Tibial nerve (tissue), 4 donors: ENCODE measurements around the gene SWSAP1. TPM values are rescaled to one million over a fixed set of nuclear protein-coding genes. Genes with fewer than 3 reads are reported as not detected.
"Not testable (repeated sequence)": the region's sequence is repeated elsewhere in the genome, so short reads cannot be mapped to it uniquely, and the experiment has no call there.

Experiments used
- DNase-seq, 2 donors: peaks; one replicate each; pipeline ENCODE4 v3.0.0-alpha.2; 2019; ENCODE audit warnings: low spot score in 2 of 2
- H3K27ac ChIP-seq, 4 donors: fragments of 200-600 bp; sonication (generic) in 3 of 4; one replicate each; pipeline ENCODE4 v1.5.1; 2017 to 2019; ENCODE audit warnings: mild to moderate bottlenecking in 1 of 4
- H3K27me3 ChIP-seq, 2 donors: fragments of 200-600 bp; sonication (generic) in 1 of 2; one replicate each; pipeline versions ENCODE4 v1.5.1 to v1.6.0; 2017 to 2019
- H3K36me3 ChIP-seq, 3 donors: fragments of 200-600 bp; sonication (generic); one replicate each; pipeline ENCODE4 v1.5.1; 2018 to 2019
- H3K4me1 ChIP-seq, 4 donors: fragments of 200-600 bp; sonication (generic) in 3 of 4; one replicate each; pipeline ENCODE4 v1.5.1; 2017 to 2019
- H3K4me3 ChIP-seq, 4 donors: fragments of 200-600 bp; sonication (generic) in 3 of 4; one replicate each; pipeline ENCODE4 v1.5.1; 2017 to 2019; ENCODE audit warnings: mild to moderate bottlenecking in 1 of 4, moderate library complexity in 1 of 4
- H3K9me3 ChIP-seq, 4 donors: fragments of 200-600 bp; sonication (generic) in 3 of 4; one replicate each; pipeline ENCODE4 v1.5.1; 2017 to 2019
- EP300 ChIP-seq, 2 donors: sonication (generic); formaldehyde crosslinking; IDR thresholded peaks; one replicate each; pipeline ENCODE4 v1.6.1; 2017; ENCODE audit warnings: antibody characterized with exemption in 2 of 2, mild to moderate bottlenecking in 1 of 2
- POLR2A ChIP-seq, 2 donors: fragments of 450-650 bp; IDR thresholded peaks; one replicate each; pipeline ENCODE4 v1.6.1; 2017; ENCODE audit warnings: antibody characterized with exemption in 2 of 2, mild to moderate bottlenecking in 2 of 2, moderate library complexity in 2 of 2
- WGBS, 2 donors: methylation state at CpG; one replicate each; pipeline ENCODE4 v1.1.5; 2018; 5-methylcytosine and 5-hydroxymethylcytosine counted together
- total RNA-seq, 4 donors: library from RNA; depleted of rRNA; stranded (reverse); fragments of >200 nt; gene quantifications; one replicate each; pipeline ENCODE4 v1.1.0, GENCODE V29; 2016
- TF ChIP-seq, protein P1 (sequence below), 5 experiments: fragments of 200-600 bp in 3 of 5; fragments of 450-650 bp in 2 of 5; sonication (generic) in 3 of 5; IDR thresholded peaks; one replicate each; pipeline ENCODE4 v1.5.1; 2016 to 2019; ENCODE audit warnings: antibody characterized with exemption in 5 of 5, mild to moderate bottlenecking in 3 of 5, moderate library complexity in 2 of 5

Gene SWSAP1
- total RNA-seq, 4 donors from 2014 or later = 2.3 to 5.7 (median 2.8) TPM

- 5 to 10% methylated on average over 27 of the region's 27 CpGs for WGBS, 2 donors
- no peaks in the 10 kb centered on the region for H3K27me3 ChIP-seq
Observed at GRCh38 chr19:11375143-11375948, 880 bp downstream of the SWSAP1 start.

DNA sequence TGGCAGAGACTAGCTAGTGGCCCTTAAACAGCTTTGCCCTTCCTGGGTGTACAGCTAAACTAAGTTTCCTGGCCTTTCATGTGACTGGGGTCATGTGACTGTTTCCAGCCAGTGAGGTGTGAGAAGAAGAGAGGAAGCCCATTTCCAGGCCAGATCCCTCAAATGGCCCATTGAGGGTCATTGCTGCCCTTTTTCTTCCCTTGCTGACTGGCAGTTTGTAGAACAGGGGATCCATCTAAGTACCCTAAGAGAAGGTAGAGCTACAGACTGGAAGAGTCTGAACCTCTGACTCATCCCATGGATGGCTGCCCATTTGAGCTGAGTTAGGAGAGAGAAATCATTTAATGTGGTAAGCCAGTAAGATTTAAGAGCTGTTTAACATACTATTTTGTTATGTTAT lies 2.8 kb downstream of the SWSAP1 start:
- Histone ChIP-seq H3K4me3 (no peak overlapping the region), H3K36me3 (peaks cover 0 to 6% (median 0%) of the 10 kb centered on the region in 3 donors), H3K27me3 (peaks cover 0 to 10% of the 10 kb centered on the region in 2 donors), H3K9me3 (no peaks in the 10 kb centered on the region), H3K4me1 (peaks cover 0 to 60% (median 32%) of the 10 kb centered on the region in 4 donors), H3K27ac (peak overlapping the region in 2 of 4 donors; percentile 39 to 46)
- peak in 1 of 2 donors; percentile 43 for DNase-seq
- TF ChIP-seq POLR2A (IDR thresholded peaks at IDR 0.05) (no peak), EP300 (IDR thresholded peaks at IDR 0.05) (no peak)
- TF ChIP-seq, protein P1, sequence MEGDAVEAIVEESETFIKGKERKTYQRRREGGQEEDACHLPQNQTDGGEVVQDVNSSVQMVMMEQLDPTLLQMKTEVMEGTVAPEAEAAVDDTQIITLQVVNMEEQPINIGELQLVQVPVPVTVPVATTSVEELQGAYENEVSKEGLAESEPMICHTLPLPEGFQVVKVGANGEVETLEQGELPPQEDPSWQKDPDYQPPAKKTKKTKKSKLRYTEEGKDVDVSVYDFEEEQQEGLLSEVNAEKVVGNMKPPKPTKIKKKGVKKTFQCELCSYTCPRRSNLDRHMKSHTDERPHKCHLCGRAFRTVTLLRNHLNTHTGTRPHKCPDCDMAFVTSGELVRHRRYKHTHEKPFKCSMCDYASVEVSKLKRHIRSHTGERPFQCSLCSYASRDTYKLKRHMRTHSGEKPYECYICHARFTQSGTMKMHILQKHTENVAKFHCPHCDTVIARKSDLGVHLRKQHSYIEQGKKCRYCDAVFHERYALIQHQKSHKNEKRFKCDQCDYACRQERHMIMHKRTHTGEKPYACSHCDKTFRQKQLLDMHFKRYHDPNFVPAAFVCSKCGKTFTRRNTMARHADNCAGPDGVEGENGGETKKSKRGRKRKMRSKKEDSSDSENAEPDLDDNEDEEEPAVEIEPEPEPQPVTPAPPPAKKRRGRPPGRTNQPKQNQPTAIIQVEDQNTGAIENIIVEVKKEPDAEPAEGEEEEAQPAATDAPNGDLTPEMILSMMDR (IDR thresholded peaks at IDR 0.05) = no peak

More at GRCh38 chr19:11375143-11375948, 880 bp downstream of the SWSAP1 start:
- DNase-seq = peak in 1 of 2 donors; percentile 17
- TF ChIP-seq POLR2A (IDR thresholded peaks at IDR 0.05) = peak; percentile 18 to 71
- TF ChIP-seq, protein P1 (IDR thresholded peaks at IDR 0.05) = no peak
- peak in 1 of 2 donors; percentile 75 for TF ChIP-seq EP300 (IDR thresholded peaks at IDR 0.05)
- no peaks in the 10 kb centered on the region for H3K9me3 ChIP-seq
- peak overlapping the region; percentile 32 to 75 (median 58) for H3K4me3 ChIP-seq
- peak overlapping the region; percentile 85 to 96 (median 92) for H3K27ac ChIP-seq
- H3K36me3 ChIP-seq = peaks cover 0 to 6% (median 0%) of the 10 kb centered on the region in 3 donors
- peaks cover 0 to 47% (median 18%) of the 10 kb centered on the region in 4 donors for H3K4me1 ChIP-seq

DNA sequence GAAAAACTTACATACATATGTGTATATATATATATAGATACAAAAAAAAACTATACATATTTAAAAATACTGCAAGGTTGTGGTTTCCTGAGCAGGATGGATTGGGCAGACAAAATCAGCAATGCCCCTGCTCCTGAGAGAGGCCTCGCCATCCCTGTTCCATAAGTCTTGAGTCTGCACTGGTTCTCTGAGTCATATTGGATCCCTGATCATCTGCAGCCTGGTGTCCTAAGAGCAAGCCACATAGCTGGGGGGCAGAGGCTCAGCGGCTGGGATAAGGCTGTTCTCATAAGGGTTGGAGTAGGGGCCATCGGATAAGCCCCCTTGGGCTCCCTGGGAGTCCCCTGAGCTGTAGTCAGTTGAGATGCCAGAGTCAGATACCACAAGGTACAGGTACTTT lies 3.3 kb downstream of the SWSAP1 start:
- Histone ChIP-seq H3K9me3 (no peaks in the 10 kb centered on the region), H3K4me3 (no peak overlapping the region), H3K27me3 (peaks cover 0 to 15% of the 10 kb centered on the region in 2 donors), H3K4me1 (peaks cover 0 to 66% (median 33%) of the 10 kb centered on the region in 4 donors), H3K27ac (peak overlapping the region in 2 of 4 donors; percentile 39 to 46), H3K36me3 (peaks cover 0 to 6% (median 0%) of the 10 kb centered on the region in 3 donors)
- 93 to 98% methylated on average over 3 of the region's 3 CpGs for WGBS, 2 donors
- no peak for DNase-seq
- TF ChIP-seq EP300 (IDR thresholded peaks at IDR 0.05) (no peak), POLR2A (IDR thresholded peaks at IDR 0.05) (no peak)
- TF ChIP-seq, protein P1 (IDR thresholded peaks at IDR 0.05) = no peak

DNA sequence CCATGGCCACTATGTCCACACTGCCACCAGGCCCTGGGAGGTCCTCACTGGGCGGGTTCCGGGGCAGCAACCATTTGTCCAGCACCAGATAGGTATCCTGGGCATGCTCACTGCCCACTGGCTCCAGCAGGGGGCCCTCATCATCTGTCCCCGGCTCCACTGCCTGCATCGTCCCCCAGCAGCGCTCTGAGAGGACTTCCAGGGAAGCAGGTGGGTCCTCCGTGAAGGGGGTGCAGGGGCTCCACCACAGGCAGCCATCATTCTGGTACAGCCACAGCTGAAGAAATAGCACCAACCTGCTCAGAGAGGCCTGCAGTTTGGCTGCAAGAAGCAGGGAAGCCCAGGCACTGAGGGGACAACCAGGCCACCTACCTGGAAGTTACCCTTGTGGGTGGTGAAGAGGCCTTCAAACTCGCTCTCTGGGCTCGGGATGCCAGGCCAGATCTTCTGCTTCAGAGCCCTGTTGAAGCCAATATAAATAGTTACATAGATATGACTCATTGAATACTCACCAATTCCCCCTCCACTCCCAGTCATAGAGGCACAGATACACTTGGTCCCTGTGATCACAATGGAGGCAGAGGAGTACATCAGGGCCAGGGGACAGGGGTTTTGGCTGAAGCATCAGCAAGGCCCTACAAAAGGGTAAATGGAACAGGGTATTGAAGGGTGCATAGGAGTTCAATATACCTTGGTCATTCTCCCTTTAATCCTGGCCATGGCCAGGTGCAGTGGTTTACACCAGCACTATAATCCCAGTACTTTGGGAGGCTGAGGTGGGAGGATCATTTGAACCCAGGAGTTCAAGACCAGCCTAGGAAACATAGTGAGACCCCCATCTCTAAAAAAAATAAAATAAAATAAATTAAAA lies 4.1 kb downstream of the SWSAP1 start:
- 32 to 39% methylated on average over 8 of the region's 8 CpGs for WGBS, 2 donors

GRCh38 chr19:11379269-11379845 lies 4.9 kb downstream of the SWSAP1 start:
- not testable (repeated sequence) for H3K9me3 ChIP-seq, H3K36me3 ChIP-seq, H3K27ac ChIP-seq, DNase-seq, H3K4me3 ChIP-seq
- 80 to 81% methylated on average over 14 of the region's 14 CpGs for WGBS, 2 donors
- Histone ChIP-seq H3K27me3 (peaks cover 0 to 31% of the 10 kb centered on the region in 2 donors), H3K4me1 (peaks cover 0 to 73% (median 41%) of the 10 kb centered on the region in 4 donors)

More for the DNA sequence above, 4.1 kb downstream of the SWSAP1 start:
- TF ChIP-seq, protein P1 (IDR thresholded peaks at IDR 0.05) = peak; percentile 21 to 55 (median 32)
- no peak for TF ChIP-seq EP300 (IDR thresholded peaks at IDR 0.05)
- peak in 1 of 2 donors; percentile 35 for DNase-seq
- no peaks in the 10 kb centered on the region for H3K9me3 ChIP-seq
- H3K4me3 ChIP-seq = no peak overlapping the region
- peaks cover 0 to 6% (median 0%) of the 10 kb centered on the region in 3 donors for H3K36me3 ChIP-seq
- peaks cover 0 to 73% (median 37%) of the 10 kb centered on the region in 4 donors for H3K4me1 ChIP-seq
- H3K27me3 ChIP-seq = peaks cover 0 to 23% of the 10 kb centered on the region in 2 donors
- H3K27ac ChIP-seq = peak overlapping the region in 2 of 4 donors; percentile 2 to 39
